ENCODE data around the gene GJC1. TPM values are rescaled to one million over a fixed set of nuclear protein-coding genes. Genes with fewer than 3 reads are reported as not detected.

The GJC1 gene
- total RNA-seq, 1 donor from 2014 or later: 0.20 TPM

- H3K27me3 Mint-ChIP-seq: peaks cover 4% of the 10 kb centered on the region
- H3K36me3 Mint-ChIP-seq (ENCODE audit: low read depth): no peaks in the 10 kb centered on the region
- peaks cover 12% of the 10 kb centered on the region for H3K4me1 Mint-ChIP-seq
- no peaks in the 10 kb centered on the region for H3K9me3 Mint-ChIP-seq
- H3K4me3 Mint-ChIP-seq: no peak overlapping the region
- intact Hi-C loops (cut with micrococcal nuclease): no loop called here
- no peak overlapping the region for H3K27ac Mint-ChIP-seq
- ATAC-seq (ENCODE audit: low read depth) (no peak), DNase-seq (no peak)
- CTCF ChIA-PET: interaction anchor here (1.3 to 6.1 kb wide), 3 partner anchors 13 to 83 kb away, joined by 3 to 67 read pairs (median 3); no protein-coding TSS in a partner anchor
- POLR2A ChIA-PET: no interaction called here
- no peak for TF ChIP-seq CTCF (IDR thresholded peaks at IDR 0.05)
These were observed 49.1 kb downstream of the GJC1 start for GRCh38 chr17:44780845-44781480.

DNA sequence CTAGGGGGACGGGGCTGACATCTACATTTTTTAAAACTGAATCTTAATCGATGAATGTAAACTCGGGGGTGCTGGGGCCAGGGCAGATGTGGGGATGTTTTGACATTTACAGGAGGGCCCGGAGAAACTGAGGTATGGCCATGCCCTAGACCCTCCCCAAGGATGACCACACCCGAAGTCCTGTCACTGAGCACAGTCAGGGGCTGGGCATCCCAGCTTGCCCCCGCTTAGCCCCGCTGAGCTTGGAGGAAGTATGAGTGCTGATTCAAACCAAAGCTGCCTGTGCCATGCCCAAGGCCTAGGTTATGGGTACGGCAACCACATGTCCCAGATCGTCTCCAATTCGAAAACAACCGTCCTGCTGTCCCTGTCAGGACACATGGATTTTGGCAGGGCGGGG is 49.9 kb downstream of the GJC1 start:
- intact Hi-C loops (cut with micrococcal nuclease): no loop called here

GRCh38 chr17:44779211-44780025 is 50.7 kb downstream of the GJC1 start:
- TF ChIP-seq CTCF (IDR thresholded peaks at IDR 0.05): peak; percentile 46
- no peaks in the 10 kb centered on the region for H3K9me3 Mint-ChIP-seq
- peak; percentile 13 for ATAC-seq (ENCODE audit: low read depth)
- intact Hi-C loops (cut with micrococcal nuclease): loop anchor here (1.0 to 5.0 kb wide), 4 partner anchors 86 to 418 kb away; no protein-coding TSS in a partner anchor
- H3K4me1 Mint-ChIP-seq: peaks cover 18% of the 10 kb centered on the region
- DNase-seq: peak; percentile 69
- no peaks in the 10 kb centered on the region for H3K36me3 Mint-ChIP-seq (ENCODE audit: low read depth)
- H3K4me3 Mint-ChIP-seq: peak overlapping the region; percentile 56
- CTCF ChIA-PET: interaction anchor here (1.1 to 6.1 kb wide), 6 partner anchors 15 to 242 kb away, joined by 3 to 67 read pairs (median 6); no protein-coding TSS in a partner anchor
- H3K27ac Mint-ChIP-seq: no peak overlapping the region
- POLR2A ChIA-PET: interaction anchor here (0.6 kb wide), 1 partner anchor 246 kb away, joined by 3 read pairs; no protein-coding TSS in a partner anchor
- peaks cover 4% of the 10 kb centered on the region for H3K27me3 Mint-ChIP-seq

More for the DNA sequence above, 49.9 kb downstream of the GJC1 start:
- H3K27ac Mint-ChIP-seq: no peak overlapping the region
- no peaks in the 10 kb centered on the region for H3K36me3 Mint-ChIP-seq (ENCODE audit: low read depth)
- POLR2A ChIA-PET: no interaction called here
- no peak for TF ChIP-seq CTCF (IDR thresholded peaks at IDR 0.05)
- DNase-seq: no peak
- H3K27me3 Mint-ChIP-seq: peaks cover 4% of the 10 kb centered on the region
- CTCF ChIA-PET: interaction anchor here (1.1 to 6.1 kb wide), 6 partner anchors 14 to 241 kb away, joined by 3 to 67 read pairs (median 6); no protein-coding TSS in a partner anchor
- no peak overlapping the region for H3K4me3 Mint-ChIP-seq
- no peaks in the 10 kb centered on the region for H3K9me3 Mint-ChIP-seq
- no peak for ATAC-seq (ENCODE audit: low read depth)
- H3K4me1 Mint-ChIP-seq: peaks cover 16% of the 10 kb centered on the region

DNA sequence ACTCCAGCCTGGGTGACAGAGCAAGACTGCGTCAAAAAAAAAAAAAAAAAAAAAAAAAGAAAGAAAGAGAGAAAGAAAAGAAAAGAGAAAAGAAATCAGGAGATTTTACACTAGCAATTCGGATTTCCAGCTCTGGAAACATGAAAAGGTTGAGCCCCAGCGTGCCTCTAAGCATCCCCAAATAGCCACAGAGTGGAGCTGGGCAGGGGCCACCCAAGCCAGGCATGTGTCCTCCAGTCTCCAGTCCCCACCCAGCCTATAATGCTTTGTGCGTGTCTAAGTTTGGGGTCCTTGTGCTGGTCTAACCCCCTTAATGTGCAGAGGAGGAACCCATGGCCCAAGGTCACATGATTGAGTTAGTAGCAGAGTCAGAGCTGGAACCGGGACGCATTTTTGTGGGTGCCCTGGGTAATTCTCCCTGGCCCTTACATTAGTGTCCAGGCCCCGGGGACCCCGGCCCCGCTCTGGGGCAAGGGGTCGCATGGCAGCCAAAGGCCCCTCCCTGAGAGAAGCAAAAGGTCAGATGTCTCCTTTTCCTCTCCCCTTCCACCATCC is 51.4 kb downstream of the GJC1 start:
- intact Hi-C loops (cut with micrococcal nuclease): loop anchor here (1.0 to 5.0 kb wide), 4 partner anchors 87 to 419 kb away; no protein-coding TSS in a partner anchor
- Mint-ChIP-seq H3K27me3 (peaks cover 4% of the 10 kb centered on the region), H3K9me3 (no peaks in the 10 kb centered on the region), H3K4me1 (peaks cover 18% of the 10 kb centered on the region), H3K4me3 (peak overlapping the region; percentile 56), H3K27ac (no peak overlapping the region), H3K36me3 (ENCODE audit: low read depth) (no peaks in the 10 kb centered on the region)
- TF ChIP-seq CTCF (IDR thresholded peaks at IDR 0.05): no peak
- no peak for ATAC-seq (ENCODE audit: low read depth)
- POLR2A ChIA-PET: interaction anchor here (0.6 kb wide), 1 partner anchor 34 kb away, joined by 10 read pairs; no protein-coding TSS in a partner anchor
- CTCF ChIA-PET: interaction anchor here (1.9 to 6.1 kb wide), 3 partner anchors 85 to 243 kb away, joined by 7 to 67 read pairs (median 16); no protein-coding TSS in a partner anchor
- DNase-seq: no peak
